HEK293T (cell line): ENCODE measurements around the gene SLC30A5.
"Not testable (repeated sequence)": the region's sequence is repeated elsewhere in the genome, so short reads cannot be mapped to it uniquely, and the experiment has no call there.

ENCODE experiments used
- CTCF ChIA-PET: fragments of 350-600 bp; formaldehyde crosslinking; extraction: SDS; loops from one replicate; lab custom pipeline; 2021; ENCODE audit warnings: antibody characterized with exemption, inconsistent platforms; lab: Yijun Ruan, JAX
- POLR2A ChIA-PET: fragments of 350-600 bp; formaldehyde crosslinking; extraction: SDS; loops from one replicate; lab custom pipeline; 2020; ENCODE audit warnings: antibody characterized with exemption, inconsistent platforms; lab: Yijun Ruan, JAX
- DNase-seq: peaks from one replicate; pipeline ENCODE4 v3.0.0; 2012; ENCODE audit warnings: mixed read lengths; ENCODE audit errors: extremely low spot score
- ARNT ChIP-seq: fragments of 450-650 bp; IDR thresholded peaks from 2 replicates; pipeline ENCODE4 v1.6.1; 2017; ENCODE audit warnings: mild to moderate bottlenecking
- BHLHE40 ChIP-seq: fragments of 450-650 bp; IDR thresholded peaks from 2 replicates; pipeline ENCODE4 v1.6.1; 2016; ENCODE audit warnings: mild to moderate bottlenecking, moderate library complexity, borderline replicate concordance
- CTBP1 ChIP-seq: fragments of 450-650 bp; IDR thresholded peaks from 2 replicates; pipeline ENCODE4 v1.6.1; 2016; ENCODE audit warnings: borderline replicate concordance
- ELF4 ChIP-seq: fragments of 450-650 bp; IDR thresholded peaks from 2 replicates; pipeline ENCODE4 v1.6.1; 2017; ENCODE audit warnings: antibody characterized with exemption
- FOXA1 ChIP-seq: fragments of 450-650 bp; IDR thresholded peaks from 2 replicates; pipeline ENCODE4 v1.6.1; 2016; ENCODE audit warnings: mild to moderate bottlenecking
- FOXK2 ChIP-seq: fragments of 450-650 bp; IDR thresholded peaks from 2 replicates; pipeline ENCODE4 v1.6.1; 2016; ENCODE audit warnings: mild to moderate bottlenecking
- FOXM1 ChIP-seq: fragments of 450-650 bp; IDR thresholded peaks from 2 replicates; pipeline ENCODE4 v1.6.1; 2017; ENCODE audit warnings: mild to moderate bottlenecking, borderline replicate concordance
- HDGF ChIP-seq: fragments of 450-650 bp; IDR thresholded peaks from 2 replicates; pipeline ENCODE4 v1.6.1; 2017; ENCODE audit warnings: antibody characterized with exemption, borderline replicate concordance
- L3MBTL2 ChIP-seq: fragments of 450-650 bp; conservative IDR thresholded peaks from 2 replicates; pipeline ENCODE4 v1.6.1; 2016; ENCODE audit warnings: mild to moderate bottlenecking
- LEF1 ChIP-seq: fragments of 450-650 bp; IDR thresholded peaks from 2 replicates; pipeline ENCODE4 v1.6.1; 2017; ENCODE audit warnings: mild to moderate bottlenecking, borderline replicate concordance
- NFRKB ChIP-seq: fragments of 450-650 bp; IDR thresholded peaks from 2 replicates; pipeline ENCODE4 v1.6.1; 2016; ENCODE audit warnings: mild to moderate bottlenecking, moderate library complexity
- PKNOX1 ChIP-seq: fragments of 450-650 bp; IDR thresholded peaks from 2 replicates; pipeline ENCODE4 v1.6.1; 2016
- SP1 ChIP-seq: fragments of 450-650 bp; IDR thresholded peaks from 2 replicates; pipeline ENCODE4 v1.6.1; 2017
- SUZ12 ChIP-seq: fragments of 450-650 bp; IDR thresholded peaks from 2 replicates; pipeline ENCODE4 v1.6.1; 2016; ENCODE audit warnings: mild to moderate bottlenecking
- TARDBP ChIP-seq: fragments of 450-650 bp; IDR thresholded peaks from 2 replicates; pipeline ENCODE4 v1.6.1; 2016
- ZNF384 ChIP-seq: fragments of 450-650 bp; IDR thresholded peaks from 2 replicates; pipeline ENCODE4 v1.6.1; 2016

SLC30A5 gene

GRCh38 chr5:69129413-69129812, 35.6 kb downstream of the SLC30A5 start:
- no peak for DNase-seq
- TF ChIP-seq ZNF384 (no peak), SUZ12 (no peak), TARDBP (no peak), FOXA1 (no peak), LEF1 (no peak), ELF4 (no peak), CTBP1 (no peak)
- CTCF ChIA-PET, result no interaction called here
- POLR2A ChIA-PET, result no interaction called here

GRCh38 chr5:69130241-69130640, 36.4 kb downstream of the SLC30A5 start:
- ChIA-PET CTCF (no interaction called here), POLR2A (no interaction called here)
- TF ChIP-seq SP1 (no peak), ELF4 (no peak), TARDBP (no peak), ARNT (no peak), FOXM1 (no peak), PKNOX1 (no peak), NFRKB (no peak), HDGF (no peak), CTBP1 (no peak), ZNF384 (no peak), L3MBTL2 (no peak)
- no peak for DNase-seq

- no peak for DNase-seq
- TF ChIP-seq PKNOX1 (no peak), BHLHE40 (no peak), FOXM1 (no peak), LEF1 (no peak), CTBP1 (no peak), SUZ12 (no peak), NFRKB (no peak), ZNF384 (no peak), ARNT (no peak), TARDBP (no peak), HDGF (no peak), SP1 (no peak)
- CTCF ChIA-PET, result no interaction called here
- POLR2A ChIA-PET, result no interaction called here
Measured at GRCh38 chr5:69131304-69131703, 37.5 kb downstream of the SLC30A5 start.

GRCh38 chr5:69134126-69134525, 40.3 kb downstream of the SLC30A5 start:
- ChIA-PET CTCF (no interaction called here), POLR2A (no interaction called here)
- no peak for DNase-seq

GRCh38 chr5:69136293-69136692, 42.5 kb downstream of the SLC30A5 start:
- no peak for DNase-seq
- POLR2A ChIA-PET, result no interaction called here
- TF ChIP-seq BHLHE40 (no peak), LEF1 (no peak), ZNF384 (no peak), PKNOX1 (no peak), L3MBTL2 (no peak), FOXK2 (no peak), FOXA1 (no peak)
- CTCF ChIA-PET, result no interaction called here

More at GRCh38 chr5:69134126-69134525, 40.3 kb downstream of the SLC30A5 start:
- no peak for TF ChIP-seq TARDBP
- no peak for TF ChIP-seq LEF1
- TF ChIP-seq PKNOX1, result no peak
- no peak for TF ChIP-seq CTBP1
- TF ChIP-seq L3MBTL2, result no peak
- TF ChIP-seq HDGF, result no peak
- no peak for TF ChIP-seq FOXA1
- no peak for TF ChIP-seq SUZ12
- no peak for TF ChIP-seq ZNF384
- no peak for TF ChIP-seq FOXK2
- TF ChIP-seq SP1, result no peak
- no peak for TF ChIP-seq NFRKB

- CTCF ChIA-PET, DNase-seq, POLR2A ChIA-PET: not testable (repeated sequence)
Measured at GRCh38 chr5:69137208-69137607, 43.4 kb downstream of the SLC30A5 start.
